ENCODE data around the gene GDPD5.

The GDPD5 gene

GRCh38 chr11:75534259-75535069, 8.7 kb upstream of the GDPD5 start:
- FAIRE-seq: no peak

GRCh38 chr11:75533896-75534258, 8.1 kb upstream of the GDPD5 start:
- FAIRE-seq: no peak

- FAIRE-seq: peak; percentile 51
These were observed 6.7 kb upstream of the GDPD5 start for GRCh38 chr11:75532200-75533048.

- no peak for FAIRE-seq
These were observed 5.6 kb upstream of the GDPD5 start for GRCh38 chr11:75531325-75531724.

- FAIRE-seq: no peak
These were observed 4.8 kb upstream of the GDPD5 start for GRCh38 chr11:75530577-75530976.

GRCh38 chr11:75527938-75528735, 2.4 kb upstream of the GDPD5 start:
- no peak for FAIRE-seq

- no peak for FAIRE-seq
These were observed 1.4 kb upstream of the GDPD5 start for GRCh38 chr11:75527130-75527529.

- no peak for FAIRE-seq
These were observed 426 bp upstream of the GDPD5 start for GRCh38 chr11:75526192-75526541.

- no peak for FAIRE-seq
These were observed 892 bp downstream of the GDPD5 start for GRCh38 chr11:75524665-75525432.

GRCh38 chr11:75523811-75524664, 1.7 kb downstream of the GDPD5 start:
- FAIRE-seq: no peak

GRCh38 chr11:75523189-75523588, 2.6 kb downstream of the GDPD5 start:
- no peak for FAIRE-seq

- no peak for FAIRE-seq
These were observed 3.3 kb downstream of the GDPD5 start for GRCh38 chr11:75522286-75523044.

GRCh38 chr11:75520688-75521087, 5.1 kb downstream of the GDPD5 start:
- FAIRE-seq: no peak

- FAIRE-seq: no peak
These were observed 6.7 kb downstream of the GDPD5 start for GRCh38 chr11:75518771-75519653.

GRCh38 chr11:75518204-75518549, 7.6 kb downstream of the GDPD5 start:
- FAIRE-seq: no peak

GRCh38 chr11:75516886-75517285, 8.9 kb downstream of the GDPD5 start:
- FAIRE-seq: no peak

- no peak for FAIRE-seq
These were observed 9.6 kb downstream of the GDPD5 start for GRCh38 chr11:75516140-75516539.

GRCh38 chr11:75514596-75514995, 11.1 kb downstream of the GDPD5 start:
- FAIRE-seq: no peak

- FAIRE-seq: no peak
These were observed 12.5 kb downstream of the GDPD5 start for GRCh38 chr11:75513250-75513649.

GRCh38 chr11:75510723-75511019, 15.1 kb downstream of the GDPD5 start:
- no peak for FAIRE-seq
